NCI-H226 (cell line): ENCODE measurements around the gene ZDHHC20.
"Not testable (repeated sequence)": the region's sequence is repeated elsewhere in the genome, so short reads cannot be mapped to it uniquely, and the experiment has no call there.

ENCODE experiments used
- DNase-seq: peaks from one replicate; pipeline ENCODE4 v3.0.0-alpha.2; 2015

The ZDHHC20 gene

GRCh38 chr13:21434588-21434987 lies 24.5 kb downstream of the ZDHHC20 start:
- DNase-seq: no peak

GRCh38 chr13:21429211-21429610 lies 29.9 kb downstream of the ZDHHC20 start:
- no peak for DNase-seq

- DNase-seq: no peak
Observed at GRCh38 chr13:21427741-21428140, 31.4 kb downstream of the ZDHHC20 start.

GRCh38 chr13:21426238-21426637 lies 32.9 kb downstream of the ZDHHC20 start:
- DNase-seq: no peak

DNA sequence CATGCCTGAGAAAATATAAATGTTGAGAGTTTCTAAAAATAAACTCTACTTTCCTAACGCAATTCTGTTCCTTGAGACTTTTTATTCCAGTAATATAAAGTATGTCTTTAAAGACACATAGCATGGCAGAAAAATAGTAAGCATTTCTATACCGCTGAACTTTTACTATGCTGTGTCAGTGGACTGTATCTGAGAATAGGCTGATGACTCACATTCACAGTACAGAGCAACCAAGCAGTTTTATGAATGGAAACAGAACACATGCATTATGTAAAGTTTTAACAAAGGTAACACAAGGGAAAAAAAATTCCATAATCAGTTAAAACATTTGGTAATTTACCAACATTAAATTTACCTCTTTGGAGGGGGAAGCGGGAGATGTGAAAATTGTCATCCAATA lies 38.4 kb downstream of the ZDHHC20 start:
- DNase-seq: no peak

DNA sequence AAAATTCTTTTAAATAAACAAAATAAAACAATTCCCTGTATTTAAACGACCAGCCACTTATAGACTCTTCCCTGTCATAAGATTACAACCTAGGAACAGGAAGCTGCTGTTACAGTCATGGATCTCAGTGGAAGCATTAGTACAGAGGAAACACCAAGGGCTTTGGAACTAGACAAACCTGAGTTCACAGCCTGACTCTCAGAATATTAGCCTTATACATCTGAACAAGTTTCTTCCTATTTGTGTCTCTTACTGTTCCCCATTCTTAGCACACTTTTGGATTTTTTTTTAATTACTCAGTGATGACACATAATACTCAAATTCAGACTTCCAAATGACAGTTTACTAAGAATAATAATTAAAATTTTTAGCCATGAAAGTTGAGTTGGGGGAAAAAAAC lies 46.1 kb downstream of the ZDHHC20 start:
- DNase-seq: no peak

GRCh38 chr13:21410453-21410852 lies 48.6 kb downstream of the ZDHHC20 start:
- DNase-seq: not testable (repeated sequence)

DNA sequence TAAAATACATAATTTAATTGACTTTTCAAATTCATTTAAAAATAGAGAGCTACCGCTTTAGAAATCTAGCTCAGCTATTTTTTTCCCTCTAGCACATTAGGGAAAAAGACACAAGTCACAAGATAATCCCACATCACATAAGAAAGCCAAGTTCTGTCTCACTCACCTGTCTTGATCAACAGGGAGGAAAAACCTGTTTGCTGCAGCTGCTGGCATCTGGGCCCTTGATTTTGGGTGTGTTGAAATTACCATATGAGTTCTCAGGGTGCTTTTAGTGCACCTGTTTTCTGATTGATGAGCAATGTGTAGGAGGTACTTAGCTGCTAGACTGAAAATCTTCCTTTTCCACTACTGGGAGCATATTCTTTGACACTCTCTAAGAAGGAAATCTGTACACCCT lies 53.8 kb downstream of the ZDHHC20 start:
- DNase-seq: no peak

DNA sequence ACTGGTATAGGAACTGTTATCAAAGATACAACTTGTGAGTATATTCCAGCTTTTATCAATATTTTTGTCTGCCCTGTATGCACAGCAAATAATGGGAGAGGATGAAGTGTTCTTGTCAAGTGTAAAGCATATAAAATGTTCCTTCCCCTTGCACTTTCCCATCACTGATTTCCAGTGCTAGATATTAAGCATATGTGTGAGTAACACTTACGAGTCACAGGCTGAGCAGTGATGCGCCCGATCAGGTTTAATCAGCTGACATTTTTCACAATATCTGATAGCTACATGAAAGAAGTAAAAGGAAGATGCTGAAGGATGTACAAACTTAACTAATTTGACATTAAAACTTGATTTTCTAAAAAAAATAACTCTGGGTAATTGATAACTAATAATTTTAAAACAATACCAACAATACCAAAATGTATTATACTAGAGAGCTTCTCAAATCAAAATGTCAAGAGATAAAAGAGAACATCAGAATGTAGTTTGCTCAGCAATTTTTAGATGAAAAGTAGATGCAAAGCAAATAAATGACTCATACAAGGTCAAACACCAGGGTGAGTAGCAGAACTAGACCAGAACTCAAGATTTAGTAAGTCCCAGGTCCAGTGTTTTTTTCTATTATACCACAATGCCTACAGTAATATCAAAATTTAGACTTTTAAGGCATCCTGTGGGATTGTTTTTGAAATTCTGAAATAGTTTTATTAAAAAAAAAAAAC lies 56.4 kb downstream of the ZDHHC20 start:
- DNase-seq: peak; percentile 4

GRCh38 chr13:21399741-21400140 lies 59.4 kb downstream of the ZDHHC20 start:
- no peak for DNase-seq

DNA sequence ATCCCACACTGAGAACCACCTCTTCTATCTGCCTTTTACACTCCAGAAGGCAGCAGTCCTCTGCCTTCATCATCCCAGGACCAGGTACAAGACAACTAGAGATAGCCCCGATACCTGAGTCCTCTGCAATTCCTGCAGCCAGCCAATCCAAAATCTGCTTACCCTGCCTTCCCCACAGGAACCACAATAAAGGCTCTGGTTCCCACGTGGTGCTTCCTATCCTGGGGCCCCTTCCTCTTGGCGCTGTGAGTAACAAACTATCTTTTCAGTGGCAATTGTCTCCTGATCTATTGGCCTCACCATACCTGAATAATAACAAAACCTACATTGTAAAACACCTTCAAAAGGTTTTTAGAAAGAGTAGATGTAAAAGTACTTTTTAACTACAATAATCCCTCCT lies 63.1 kb downstream of the ZDHHC20 start:
- DNase-seq: no peak

DNA sequence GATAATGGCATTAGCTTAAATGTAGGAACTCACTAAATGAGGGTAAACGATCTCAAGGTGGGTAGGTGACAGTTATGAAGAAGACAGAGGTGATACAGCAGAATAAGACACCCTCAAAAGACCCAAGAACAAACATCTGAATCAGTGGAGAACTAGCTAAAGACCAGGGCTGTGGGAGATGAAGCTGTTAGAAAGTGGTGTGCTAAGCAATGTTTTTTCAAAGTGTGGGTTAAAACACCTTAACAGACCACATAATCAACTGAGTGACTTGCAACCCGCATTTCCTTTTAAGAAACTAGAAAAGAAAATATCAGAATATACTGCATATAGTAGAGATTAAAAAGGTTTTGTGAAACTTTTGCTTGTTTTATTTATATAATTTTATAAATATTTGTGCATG lies 70.0 kb downstream of the ZDHHC20 start:
- DNase-seq: no peak

DNA sequence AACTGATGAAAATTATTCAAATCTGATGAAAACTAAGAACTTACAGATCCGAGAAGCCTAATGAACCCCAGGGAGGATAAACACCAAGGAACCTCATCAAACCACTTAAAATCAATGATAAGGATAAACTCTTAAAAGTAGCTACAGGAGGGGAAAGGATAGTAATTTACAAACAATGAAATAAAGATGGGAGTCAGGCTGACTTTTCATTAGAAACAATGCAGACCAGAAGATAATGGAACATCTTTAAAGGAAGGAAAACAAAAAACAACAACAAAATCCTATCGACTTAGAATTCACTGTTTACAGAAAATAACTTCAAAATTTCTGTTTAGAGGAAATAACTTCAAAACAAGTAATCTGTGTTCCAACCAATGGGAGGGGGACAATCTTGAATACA lies 73.4 kb downstream of the ZDHHC20 start:
- no peak for DNase-seq

- no peak for DNase-seq
Observed at GRCh38 chr13:21383090-21383489, 76.0 kb downstream of the ZDHHC20 start.

DNA sequence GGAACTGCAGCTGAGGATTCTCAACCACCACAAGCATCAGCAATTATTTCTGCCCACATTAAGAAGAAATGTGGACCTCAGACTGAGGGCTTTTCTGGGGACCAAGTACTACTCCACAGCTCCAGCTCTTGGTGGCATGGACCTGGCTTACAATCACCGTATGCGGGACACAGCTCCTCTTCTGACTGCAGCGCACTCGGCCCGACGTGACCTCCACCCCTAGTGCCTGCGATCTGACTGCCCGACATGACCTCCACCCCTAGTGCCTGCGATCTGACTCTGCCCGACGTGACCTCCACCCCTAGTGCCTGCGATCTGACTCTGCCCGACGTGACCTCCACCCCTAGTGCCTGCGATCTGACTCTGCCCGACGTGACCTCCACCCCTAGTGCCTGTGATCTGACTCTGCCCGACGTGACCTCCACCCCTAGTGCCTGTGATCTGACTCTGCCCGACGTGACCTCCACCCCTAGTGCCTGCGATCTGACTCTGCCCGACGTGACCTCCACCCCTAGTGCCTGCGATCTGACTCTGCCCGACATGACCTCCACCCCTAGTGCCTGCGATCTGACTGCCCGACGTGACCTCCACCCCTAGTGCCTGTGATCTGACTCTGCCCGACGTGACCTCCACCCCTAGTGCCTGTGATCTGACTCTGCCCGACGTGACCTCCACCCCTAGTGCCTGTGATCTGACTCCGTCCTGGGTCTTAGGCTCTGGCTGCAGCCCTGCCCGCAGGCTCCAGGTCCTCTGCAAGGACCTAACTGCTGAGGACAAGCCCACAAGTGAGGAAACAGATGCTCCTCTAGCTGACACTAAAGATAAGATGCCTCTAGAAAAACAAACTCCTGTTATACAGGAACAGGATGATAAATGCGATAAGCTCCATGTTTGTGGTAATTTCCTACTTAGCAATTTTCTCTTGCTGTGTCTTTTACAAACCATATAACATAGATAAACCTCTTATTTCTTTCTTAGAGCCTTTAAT lies 81.8 kb downstream of the ZDHHC20 start:
- not testable (repeated sequence) for DNase-seq

DNA sequence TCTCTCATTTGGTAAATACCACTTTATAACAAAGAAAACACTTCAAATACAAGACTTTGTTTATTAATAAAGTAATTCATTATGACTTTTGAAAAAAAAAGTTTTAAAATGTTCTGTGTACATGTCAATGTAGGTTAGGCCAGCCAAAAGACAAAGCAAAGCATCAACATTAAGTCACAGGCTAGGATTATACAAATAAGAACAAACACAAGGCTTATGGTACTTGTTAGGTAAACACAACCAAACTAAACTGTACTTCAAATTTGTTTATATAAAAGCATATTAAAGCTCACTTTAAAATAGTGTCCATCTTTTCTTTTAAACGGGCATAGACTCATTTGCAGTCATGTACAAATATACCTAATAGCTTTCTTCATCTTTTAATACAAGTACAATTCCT lies 86.6 kb downstream of the ZDHHC20 start:
- no peak for DNase-seq

DNA sequence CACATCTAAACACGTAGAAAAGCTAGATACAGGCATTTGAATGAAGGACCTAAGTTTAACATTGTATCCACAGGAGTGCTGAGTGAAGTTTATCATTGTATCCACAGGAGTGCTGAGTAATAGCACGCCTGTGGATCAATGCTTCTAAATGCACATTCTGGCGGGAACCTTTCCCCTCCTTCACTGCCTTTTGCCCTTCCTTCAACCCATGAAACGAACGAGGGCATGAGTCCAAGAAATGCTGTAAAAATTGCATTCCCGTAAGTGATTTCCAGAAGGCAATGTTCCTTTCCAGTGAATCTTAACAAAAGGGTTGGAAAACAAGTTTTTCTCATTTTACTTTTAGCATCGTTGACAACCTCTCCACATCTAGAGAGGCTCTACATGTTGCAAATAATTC lies 88.1 kb downstream of the ZDHHC20 start:
- no peak for DNase-seq

GRCh38 chr13:21365574-21365973 lies 93.5 kb downstream of the ZDHHC20 start:
- DNase-seq: no peak

DNA sequence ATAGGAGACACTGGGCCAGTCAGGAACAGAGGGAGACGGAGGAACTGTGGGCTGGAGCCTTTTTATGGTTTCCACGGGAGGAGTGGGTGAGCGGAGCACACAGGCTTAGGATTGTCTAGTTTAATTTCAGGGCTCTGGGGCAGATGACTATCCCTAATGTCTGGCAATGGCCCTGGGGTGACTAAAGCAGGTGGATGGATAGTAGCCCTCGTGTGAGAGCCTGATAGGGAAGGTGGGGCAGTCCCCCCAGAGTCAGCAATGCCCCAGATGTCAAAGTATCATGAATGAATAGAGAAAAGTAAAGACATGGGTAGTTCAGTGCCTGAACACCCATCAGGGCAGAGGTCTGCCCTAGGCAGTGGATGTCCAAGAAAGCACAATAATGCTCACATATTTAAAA lies 94.2 kb downstream of the ZDHHC20 start:
- DNase-seq: no peak

- no peak for DNase-seq
Observed at GRCh38 chr13:21364357-21364756, 94.7 kb downstream of the ZDHHC20 start.

DNA sequence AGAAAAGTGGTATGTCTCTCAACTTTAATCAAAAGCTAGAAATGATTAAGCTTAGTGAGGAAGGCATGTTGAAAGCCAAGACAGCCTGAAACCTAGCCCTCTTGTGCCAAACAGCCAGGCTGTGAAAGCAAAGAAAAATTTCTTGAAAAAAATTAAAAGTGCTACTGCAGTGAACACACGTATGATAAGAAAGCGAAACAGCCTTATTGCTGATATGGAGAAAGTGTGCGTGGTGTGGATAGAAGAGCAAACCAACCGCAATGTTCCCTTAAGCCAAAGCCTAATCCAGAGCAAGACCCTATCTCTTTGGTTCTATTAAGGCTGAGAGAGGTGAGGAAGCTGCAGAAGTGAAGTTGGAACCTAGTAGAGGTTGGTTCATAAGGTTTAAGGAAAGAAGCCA lies 96.4 kb downstream of the ZDHHC20 start:
- DNase-seq: no peak

GRCh38 chr13:21361706-21362105 lies 97.4 kb downstream of the ZDHHC20 start:
- no peak for DNase-seq

DNA sequence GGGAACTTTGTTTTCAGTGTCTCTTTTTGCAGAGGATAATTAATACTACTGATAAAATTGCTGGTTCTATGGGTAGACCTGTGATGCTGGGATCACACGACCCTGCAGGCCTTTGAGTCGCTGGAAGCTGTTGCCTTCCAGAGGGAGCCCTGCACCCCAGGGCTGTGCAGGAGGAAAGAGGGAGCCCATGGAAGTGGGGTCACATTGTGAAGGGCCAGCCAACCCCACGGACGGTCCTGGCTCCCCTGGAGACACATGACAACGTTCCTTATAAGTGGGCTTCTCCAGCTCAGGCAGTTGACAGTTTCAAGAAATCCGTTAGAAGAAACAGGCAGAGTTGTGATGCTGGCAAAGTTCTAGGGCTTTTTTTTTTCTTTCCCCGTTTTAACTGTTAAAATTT lies 98.0 kb downstream of the ZDHHC20 start:
- no peak for DNase-seq

DNA sequence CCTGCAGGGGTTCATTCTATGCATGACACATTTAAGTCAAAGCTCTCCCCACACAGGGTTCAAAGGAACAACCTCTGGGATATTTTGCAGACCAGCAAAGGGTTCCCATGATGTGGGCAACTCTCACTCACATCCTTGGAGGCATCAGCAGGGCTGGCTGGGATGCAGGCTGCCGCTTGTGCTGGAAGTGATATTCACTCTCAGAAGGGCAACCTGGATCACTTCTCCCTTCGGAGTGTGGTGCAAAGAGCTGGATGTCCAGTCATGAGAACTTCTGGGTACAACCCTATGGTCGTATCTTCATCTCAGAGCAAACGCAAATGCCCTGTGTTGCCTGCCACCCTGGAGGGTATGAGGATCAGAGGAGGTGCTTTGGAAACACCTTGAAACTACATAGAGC lies 98.6 kb downstream of the ZDHHC20 start:
- no peak for DNase-seq
